ENCODE results near the gene S1PR1.
"Not testable (repeated sequence)": the region's sequence is repeated elsewhere in the genome, so short reads cannot be mapped to it uniquely, and the experiment has no call there.

S1PR1 gene

GRCh38 chr1:101218968-101219367 is 17.9 kb upstream of the S1PR1 start:
- H4K8ac ChIP-seq (ENCODE audit: low read depth, low read length); H3K4me3 ChIP-seq (ENCODE audit: low read depth, low read length); H3K4me1 ChIP-seq (ENCODE audit: control insufficient read depth in 1 of 2, insufficient read depth in 2 of 2, low read length in 2 of 2); H4K91ac ChIP-seq (ENCODE audit: low read depth, low read length); H3K27me3 ChIP-seq (ENCODE audit: insufficient read depth, low read length); H2AFZ ChIP-seq (ENCODE audit: insufficient read depth, low read length, poor library complexity); DNase-seq; H3K14ac ChIP-seq (ENCODE audit: low read length); H3K9ac ChIP-seq (ENCODE audit: low read length); H4K12ac ChIP-seq (ENCODE audit: low read depth, low read length); H3K79me2 ChIP-seq (ENCODE audit: control insufficient read depth, insufficient read depth, low read length, poor library complexity); H3K23ac ChIP-seq (ENCODE audit: low read length); H3K18ac ChIP-seq (ENCODE audit: low read length); H2AK5ac ChIP-seq (ENCODE audit: low read length); H2BK5ac ChIP-seq (ENCODE audit: low read depth, low read length, poor library complexity); H2BK12ac ChIP-seq (ENCODE audit: low read length); H3K79me1 ChIP-seq (ENCODE audit: low read length); H3K9me3 ChIP-seq (ENCODE audit: insufficient read depth, low read depth, low read length); H3K27ac ChIP-seq (ENCODE audit: low read depth, low read length); H3K4me2 ChIP-seq (ENCODE audit: low read length); H3K36me3 ChIP-seq (ENCODE audit: control insufficient read depth in 1 of 2, insufficient read depth in 2 of 2, low read length in 2 of 2); H2BK120ac ChIP-seq (ENCODE audit: insufficient read depth, low read length, poor library complexity); H3K4ac ChIP-seq (ENCODE audit: low read depth, low read length): not testable (repeated sequence)
- no CpG with 5 or more reads among the region's 6 CpGs for WGBS (ENCODE audit: extremely low coverage, insufficient coverage, insufficient read length)

- no peaks in the 10 kb centered on the region for H3K9me3 ChIP-seq (ENCODE audit: insufficient read depth, low read depth, low read length)
- no peaks in the 10 kb centered on the region for H3K36me3 ChIP-seq (ENCODE audit: control insufficient read depth in 1 of 2, insufficient read depth in 2 of 2, low read length in 2 of 2)
- no peak overlapping the region for H4K8ac ChIP-seq (ENCODE audit: low read depth, low read length)
- no peak overlapping the region for H3K9ac ChIP-seq (ENCODE audit: low read length)
- H3K27ac ChIP-seq (ENCODE audit: low read depth, low read length) = no peak overlapping the region
- no peak overlapping the region for H4K12ac ChIP-seq (ENCODE audit: low read depth, low read length)
- no peak overlapping the region for H2AK5ac ChIP-seq (ENCODE audit: low read length)
- H3K18ac ChIP-seq (ENCODE audit: low read length) = no peak overlapping the region
- no peaks in the 10 kb centered on the region for H3K79me1 ChIP-seq (ENCODE audit: low read length)
- no CpG with 5 or more reads among the region's 11 CpGs for WGBS (ENCODE audit: extremely low coverage, insufficient coverage, insufficient read length)
- H3K4me3 ChIP-seq (ENCODE audit: low read depth, low read length) = no peak overlapping the region
- H3K27me3 ChIP-seq (ENCODE audit: insufficient read depth, low read length) = no peaks in the 10 kb centered on the region
- no peak overlapping the region for H2BK12ac ChIP-seq (ENCODE audit: low read length)
- no peak overlapping the region for H3K4me2 ChIP-seq (ENCODE audit: low read length)
- H3K4me1 ChIP-seq (ENCODE audit: control insufficient read depth in 1 of 2, insufficient read depth in 2 of 2, low read length in 2 of 2) = no peaks in the 10 kb centered on the region
- no peak overlapping the region for H4K91ac ChIP-seq (ENCODE audit: low read depth, low read length)
- H3K79me2 ChIP-seq (ENCODE audit: control insufficient read depth, insufficient read depth, low read length, poor library complexity) = no peaks in the 10 kb centered on the region
- H3K4ac ChIP-seq (ENCODE audit: low read depth, low read length) = no peak overlapping the region
- no peak overlapping the region for H3K23ac ChIP-seq (ENCODE audit: low read length)
- no peak overlapping the region for H2AFZ ChIP-seq (ENCODE audit: insufficient read depth, low read length, poor library complexity)
- no peak overlapping the region for H2BK120ac ChIP-seq (ENCODE audit: insufficient read depth, low read length, poor library complexity)
- DNase-seq = no peak
- H3K14ac ChIP-seq (ENCODE audit: low read length) = no peak overlapping the region
- H2BK5ac ChIP-seq (ENCODE audit: low read depth, low read length, poor library complexity) = no peak overlapping the region
Measured at GRCh38 chr1:101219924-101220870, 16.6 kb upstream of the S1PR1 start.

GRCh38 chr1:101220906-101221305 is 15.9 kb upstream of the S1PR1 start:
- H2BK12ac ChIP-seq (ENCODE audit: low read length) = no peak overlapping the region

GRCh38 chr1:101221945-101222429 is 14.8 kb upstream of the S1PR1 start:
- no peaks in the 10 kb centered on the region for H3K79me2 ChIP-seq (ENCODE audit: control insufficient read depth, insufficient read depth, low read length, poor library complexity)
- H3K27me3 ChIP-seq (ENCODE audit: insufficient read depth, low read length) = no peaks in the 10 kb centered on the region
- H4K8ac ChIP-seq (ENCODE audit: low read depth, low read length) = no peak overlapping the region
- no peaks in the 10 kb centered on the region for H3K9me3 ChIP-seq (ENCODE audit: insufficient read depth, low read depth, low read length)
- H2BK12ac ChIP-seq (ENCODE audit: low read length) = no peak overlapping the region
- no peaks in the 10 kb centered on the region for H3K4me1 ChIP-seq (ENCODE audit: control insufficient read depth in 1 of 2, insufficient read depth in 2 of 2, low read length in 2 of 2)
- no peaks in the 10 kb centered on the region for H3K79me1 ChIP-seq (ENCODE audit: low read length)
- no CpG with 5 or more reads among the region's 1 CpG for WGBS (ENCODE audit: extremely low coverage, insufficient coverage, insufficient read length)
- no peak overlapping the region for H3K14ac ChIP-seq (ENCODE audit: low read length)
- no peak overlapping the region for H2BK5ac ChIP-seq (ENCODE audit: low read depth, low read length, poor library complexity)
- H3K36me3 ChIP-seq (ENCODE audit: control insufficient read depth in 1 of 2, insufficient read depth in 2 of 2, low read length in 2 of 2) = no peaks in the 10 kb centered on the region
- H4K12ac ChIP-seq (ENCODE audit: low read depth, low read length) = no peak overlapping the region
- H4K91ac ChIP-seq (ENCODE audit: low read depth, low read length) = no peak overlapping the region
- no peak overlapping the region for H3K18ac ChIP-seq (ENCODE audit: low read length)
- no peak overlapping the region for H3K23ac ChIP-seq (ENCODE audit: low read length)
- H3K4me2 ChIP-seq (ENCODE audit: low read length) = no peak overlapping the region
- H3K4me3 ChIP-seq (ENCODE audit: low read depth, low read length) = no peak overlapping the region
- H2AFZ ChIP-seq (ENCODE audit: insufficient read depth, low read length, poor library complexity) = no peak overlapping the region
- no peak overlapping the region for H2AK5ac ChIP-seq (ENCODE audit: low read length)
- no peak overlapping the region for H3K4ac ChIP-seq (ENCODE audit: low read depth, low read length)
- H2BK120ac ChIP-seq (ENCODE audit: insufficient read depth, low read length, poor library complexity) = no peak overlapping the region
- no peak overlapping the region for H3K27ac ChIP-seq (ENCODE audit: low read depth, low read length)
- DNase-seq = no peak
- H3K9ac ChIP-seq (ENCODE audit: low read length) = no peak overlapping the region

More at GRCh38 chr1:101220906-101221305, 15.9 kb upstream of the S1PR1 start:
- Histone ChIP-seq H3K4ac (ENCODE audit: low read depth, low read length) (no peak overlapping the region), H3K9ac (ENCODE audit: low read length) (no peak overlapping the region), H3K27ac (ENCODE audit: low read depth, low read length) (no peak overlapping the region), H3K4me1 (ENCODE audit: control insufficient read depth in 1 of 2, insufficient read depth in 2 of 2, low read length in 2 of 2) (no peaks in the 10 kb centered on the region), H2BK5ac (ENCODE audit: low read depth, low read length, poor library complexity) (no peak overlapping the region), H2AK5ac (ENCODE audit: low read length) (no peak overlapping the region), H3K27me3 (ENCODE audit: insufficient read depth, low read length) (no peaks in the 10 kb centered on the region), H3K9me3 (ENCODE audit: insufficient read depth, low read depth, low read length) (no peaks in the 10 kb centered on the region), H3K23ac (ENCODE audit: low read length) (no peak overlapping the region), H4K12ac (ENCODE audit: low read depth, low read length) (no peak overlapping the region), H3K18ac (ENCODE audit: low read length) (no peak overlapping the region), H3K14ac (ENCODE audit: low read length) (no peak overlapping the region), H3K79me1 (ENCODE audit: low read length) (no peaks in the 10 kb centered on the region), H3K79me2 (ENCODE audit: control insufficient read depth, insufficient read depth, low read length, poor library complexity) (no peaks in the 10 kb centered on the region), H3K4me2 (ENCODE audit: low read length) (no peak overlapping the region), H4K8ac (ENCODE audit: low read depth, low read length) (no peak overlapping the region), H2BK120ac (ENCODE audit: insufficient read depth, low read length, poor library complexity) (no peak overlapping the region), H3K36me3 (ENCODE audit: control insufficient read depth in 1 of 2, insufficient read depth in 2 of 2, low read length in 2 of 2) (no peaks in the 10 kb centered on the region), H3K4me3 (ENCODE audit: low read depth, low read length) (no peak overlapping the region), H4K91ac (ENCODE audit: low read depth, low read length) (no peak overlapping the region), H2AFZ (ENCODE audit: insufficient read depth, low read length, poor library complexity) (no peak overlapping the region)
- no peak for DNase-seq
- WGBS (ENCODE audit: extremely low coverage, insufficient coverage, insufficient read length) = no CpG with 5 or more reads among the region's 4 CpGs
